SK-N-MC (cell line): Measurements from ENCODE around the gene PCID2.

Experiments used
- EZH2 ChIP-seq: fragments of 200-600 bp; sonication (generic); IDR thresholded peaks from one replicate; pipeline ENCODE4 v1.6.1; 2017; ENCODE audit warnings: antibody characterized with exemption
- FOXP2 ChIP-seq: optimal IDR thresholded peaks from 2 replicates; pipeline ENCODE3; 2011; ENCODE audit warnings: mild to moderate bottlenecking, moderate library complexity; ENCODE audit not compliant: insufficient read depth; ENCODE audit errors: extremely low read length, control extremely low read depth
- POLR2AphosphoS5 ChIP-seq: IDR thresholded peaks from 2 replicates; pipeline ENCODE4 v1.6.1; 2012; ENCODE audit warnings: mild to moderate bottlenecking, low read depth, low read length, borderline replicate concordance

GRCh38 chr13:113137691-113138298 lies 70.7 kb downstream of the PCID2 start:
- TF ChIP-seq EZH2: no peak
- no peak for TF ChIP-seq POLR2AphosphoS5
- no peak for TF ChIP-seq FOXP2
